CD4-positive, alpha-beta T cell (primary cell): ENCODE measurements around the gene BANF1. TPM values are rescaled to one million over a fixed set of nuclear protein-coding genes. Genes with fewer than 3 reads are reported as not detected.

Source experiments
- ATAC-seq: fragments of 200-7000 bp; cut with Tn5 transposase; one replicate; pipeline ENCODE4 v1.10.0; 2022; ENCODE audit warnings: mild to moderate bottlenecking; ENCODE audit not compliant: poor library complexity
- CTCF ChIA-PET: fragments of 350-600 bp; sonication (Branson Sonifier 250); formaldehyde crosslinking; loops from one replicate; lab custom pipeline; 2021; ENCODE audit warnings: antibody characterized with exemption, inconsistent platforms; lab: Charles Lee
- POLR2A ChIA-PET: fragments of 350-600 bp; sonication (Branson Sonifier 250); formaldehyde crosslinking; loops from one replicate; lab custom pipeline; 2021; ENCODE audit warnings: antibody characterized with exemption, inconsistent platforms; lab: Charles Lee
- DNase-seq, 14 experiments: peaks; one replicate each; pipeline ENCODE4 v3.0.0-alpha.2; 2013 to 2020; ENCODE audit warnings: mixed read lengths in 2 of 14
- H3K27ac ChIP-seq, 2 donors: one replicate each; pipeline versions ENCODE4 v1.5.1 to v1.7.0; 2013; ENCODE audit warnings: low read length in 2 of 2, low read depth in 1 of 2, mild to moderate bottlenecking in 1 of 2
- H3K27me3 ChIP-seq, 2 experiments: 1 replicate in 1 of 2; 2 replicates in 1 of 2; pipeline versions ENCODE4 v1.6.1 to v1.7.0; 2013; ENCODE audit warnings: low read length in 2 of 2, control low read depth in 1 of 2, mild to moderate bottlenecking in 1 of 2, moderate library complexity in 1 of 2; ENCODE audit not compliant: insufficient read depth in 2 of 2, control insufficient read depth in 1 of 2
- H3K36me3 ChIP-seq: one replicate; pipeline ENCODE4 v1.6.1; 2013; ENCODE audit warnings: low read length, control low read depth; ENCODE audit not compliant: insufficient read depth
- H3K4me1 ChIP-seq: one replicate; pipeline ENCODE4 v1.6.1; 2013; ENCODE audit warnings: low read length, control low read depth; ENCODE audit not compliant: insufficient read depth
- H3K4me3 ChIP-seq: one replicate; pipeline ENCODE4 v1.5.1; 2013; ENCODE audit warnings: mild to moderate bottlenecking, low read length, moderate library complexity
- H3K9me3 ChIP-seq, 2 experiments: 1 replicate in 1 of 2; 2 replicates in 1 of 2; pipeline versions ENCODE4 v1.6.1 to v1.7.0; 2013; ENCODE audit warnings: low read length in 2 of 2, mild to moderate bottlenecking in 2 of 2, control low read depth in 1 of 2, moderate library complexity in 1 of 2; ENCODE audit not compliant: control insufficient read depth in 1 of 2, insufficient read depth in 1 of 2
- H3K27ac Mint-ChIP-seq: one replicate; pipeline ENCODE4 v1.8.0; 2020; ENCODE audit warnings: mixed read lengths
- H3K27me3 Mint-ChIP-seq: one replicate; pipeline ENCODE4 v1.8.0; 2021; ENCODE audit warnings: mixed read lengths
- H3K36me3 Mint-ChIP-seq: one replicate; pipeline ENCODE4 v1.8.0; 2021; ENCODE audit warnings: low read depth, mixed read lengths
- H3K4me1 Mint-ChIP-seq: one replicate; pipeline ENCODE4 v1.8.0; 2021; ENCODE audit warnings: low read depth, mixed read lengths
- H3K4me3 Mint-ChIP-seq: one replicate; pipeline ENCODE4 v1.8.0; 2020; ENCODE audit warnings: mild to moderate bottlenecking, mixed read lengths
- H3K9me3 Mint-ChIP-seq: one replicate; pipeline ENCODE4 v1.8.0; 2020; ENCODE audit warnings: mixed read lengths
- intact Hi-C, 2 experiments: fragments of 100-400 bp; cut with DNase I in 1 of 2; cut with micrococcal nuclease in 1 of 2; formaldehyde crosslinking; loops; one replicate each; pipeline versions ENCODE4 v1.15.1 to v1.9.0; 2023 to 2025; cut with DNase I, micrococcal nuclease
- total RNA-seq, 174 experiments: library from RNA in 2 of 174; stranded (reverse) in 2 of 174; gene quantifications; one replicate each; pipeline ENCODE4 v1.2.3 and lab custom pipeline; 2021 to 2026
- TF ChIP-seq, protein P1 (sequence below): fragments of 200-600 bp; IDR thresholded peaks from one replicate; pipeline ENCODE4 v1.8.0; 2022; ENCODE audit warnings: antibody characterized with exemption, mild to moderate bottlenecking

The BANF1 gene
- total RNA-seq, 2 experiments from 2014 or later, result 21.3 to 22.3 TPM

DNA sequence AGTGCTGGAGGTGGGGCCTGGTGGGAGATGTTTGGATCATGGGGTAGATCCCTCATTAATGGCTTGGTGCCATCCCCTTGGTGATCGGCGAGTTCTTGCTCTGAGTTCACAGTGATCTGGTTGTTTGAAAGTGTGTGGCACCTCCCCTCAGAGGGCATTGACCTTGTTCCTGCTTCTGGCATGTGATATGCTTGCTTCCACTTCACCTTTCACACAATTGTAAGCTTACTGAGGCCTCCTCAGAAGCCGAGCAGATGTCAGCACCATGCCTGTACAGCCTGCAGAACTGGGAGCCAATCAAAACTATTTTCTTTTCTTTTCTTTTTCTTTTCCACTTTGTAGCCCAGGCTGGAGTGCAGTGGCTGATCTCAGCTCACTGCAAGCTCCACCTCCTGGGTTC is 35.0 kb downstream of the BANF1 start:
- Histone ChIP-seq H3K27ac (no peak overlapping the region), H3K4me1 (no peaks in the 10 kb centered on the region), H3K4me3 (no peak overlapping the region), H3K9me3 (no peaks in the 10 kb centered on the region), H3K36me3 (no peaks in the 10 kb centered on the region), H3K27me3 (peaks cover 0 to 6% of the 10 kb centered on the region in 2 experiments)
- ATAC-seq (no peak), DNase-seq (no peak)
- H3K36me3 Mint-ChIP-seq, result no peaks in the 10 kb centered on the region
- ChIA-PET CTCF (no interaction called here), POLR2A (no interaction called here)
- H3K27ac Mint-ChIP-seq, result no peak overlapping the region
- H3K4me1 Mint-ChIP-seq, result no peaks in the 10 kb centered on the region
- H3K4me3 Mint-ChIP-seq, result no peak overlapping the region
- TF ChIP-seq, protein P1, sequence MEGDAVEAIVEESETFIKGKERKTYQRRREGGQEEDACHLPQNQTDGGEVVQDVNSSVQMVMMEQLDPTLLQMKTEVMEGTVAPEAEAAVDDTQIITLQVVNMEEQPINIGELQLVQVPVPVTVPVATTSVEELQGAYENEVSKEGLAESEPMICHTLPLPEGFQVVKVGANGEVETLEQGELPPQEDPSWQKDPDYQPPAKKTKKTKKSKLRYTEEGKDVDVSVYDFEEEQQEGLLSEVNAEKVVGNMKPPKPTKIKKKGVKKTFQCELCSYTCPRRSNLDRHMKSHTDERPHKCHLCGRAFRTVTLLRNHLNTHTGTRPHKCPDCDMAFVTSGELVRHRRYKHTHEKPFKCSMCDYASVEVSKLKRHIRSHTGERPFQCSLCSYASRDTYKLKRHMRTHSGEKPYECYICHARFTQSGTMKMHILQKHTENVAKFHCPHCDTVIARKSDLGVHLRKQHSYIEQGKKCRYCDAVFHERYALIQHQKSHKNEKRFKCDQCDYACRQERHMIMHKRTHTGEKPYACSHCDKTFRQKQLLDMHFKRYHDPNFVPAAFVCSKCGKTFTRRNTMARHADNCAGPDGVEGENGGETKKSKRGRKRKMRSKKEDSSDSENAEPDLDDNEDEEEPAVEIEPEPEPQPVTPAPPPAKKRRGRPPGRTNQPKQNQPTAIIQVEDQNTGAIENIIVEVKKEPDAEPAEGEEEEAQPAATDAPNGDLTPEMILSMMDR, result no peak
- peaks cover 6% of the 10 kb centered on the region for H3K27me3 Mint-ChIP-seq
- no peaks in the 10 kb centered on the region for H3K9me3 Mint-ChIP-seq
- intact Hi-C loops, result no loop called here

DNA sequence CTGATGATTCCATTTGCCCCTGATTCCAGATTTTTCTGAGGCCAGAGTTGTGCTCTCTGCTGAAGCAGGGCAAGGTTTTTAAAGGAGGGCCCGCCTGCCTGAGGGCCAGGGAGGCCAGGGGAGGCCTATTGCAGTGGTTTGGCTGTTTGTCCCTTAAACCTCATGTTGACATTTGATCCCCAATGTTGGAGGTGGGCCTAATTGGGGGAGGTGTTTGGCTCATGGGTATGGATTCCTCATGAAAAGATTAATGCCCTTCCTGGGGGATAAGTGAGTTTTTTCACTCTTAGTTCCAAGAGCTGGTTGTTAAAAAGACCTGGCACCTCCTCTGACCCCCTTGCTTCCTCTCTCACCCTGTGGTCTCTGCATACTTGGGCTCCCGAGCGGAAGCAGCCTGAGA is 37.5 kb downstream of the BANF1 start:
- H3K27me3 ChIP-seq, result peaks cover 0 to 6% of the 10 kb centered on the region in 2 experiments
- peaks cover 4% of the 10 kb centered on the region for H3K4me1 Mint-ChIP-seq
- ATAC-seq, result no peak
- H3K36me3 ChIP-seq, result no peaks in the 10 kb centered on the region
- no peak overlapping the region for H3K4me3 ChIP-seq
- DNase-seq, result no peak
- no peaks in the 10 kb centered on the region for H3K36me3 Mint-ChIP-seq
- no peak overlapping the region for H3K27ac Mint-ChIP-seq
- no peaks in the 10 kb centered on the region for H3K9me3 Mint-ChIP-seq
- ChIA-PET CTCF (no interaction called here), POLR2A (no interaction called here)
- intact Hi-C loops, result loop anchor here in 1 of 2 experiments (10.0 kb wide), 1 partner anchor 325 kb away; the partner anchor contains the start of gene KAT5
- no peaks in the 10 kb centered on the region for H3K9me3 ChIP-seq
- peaks cover 3% of the 10 kb centered on the region for H3K27me3 Mint-ChIP-seq
- no peak overlapping the region for H3K4me3 Mint-ChIP-seq
- no peak overlapping the region for H3K27ac ChIP-seq
- TF ChIP-seq, protein P1, result no peak
- H3K4me1 ChIP-seq, result peaks cover 3% of the 10 kb centered on the region

DNA sequence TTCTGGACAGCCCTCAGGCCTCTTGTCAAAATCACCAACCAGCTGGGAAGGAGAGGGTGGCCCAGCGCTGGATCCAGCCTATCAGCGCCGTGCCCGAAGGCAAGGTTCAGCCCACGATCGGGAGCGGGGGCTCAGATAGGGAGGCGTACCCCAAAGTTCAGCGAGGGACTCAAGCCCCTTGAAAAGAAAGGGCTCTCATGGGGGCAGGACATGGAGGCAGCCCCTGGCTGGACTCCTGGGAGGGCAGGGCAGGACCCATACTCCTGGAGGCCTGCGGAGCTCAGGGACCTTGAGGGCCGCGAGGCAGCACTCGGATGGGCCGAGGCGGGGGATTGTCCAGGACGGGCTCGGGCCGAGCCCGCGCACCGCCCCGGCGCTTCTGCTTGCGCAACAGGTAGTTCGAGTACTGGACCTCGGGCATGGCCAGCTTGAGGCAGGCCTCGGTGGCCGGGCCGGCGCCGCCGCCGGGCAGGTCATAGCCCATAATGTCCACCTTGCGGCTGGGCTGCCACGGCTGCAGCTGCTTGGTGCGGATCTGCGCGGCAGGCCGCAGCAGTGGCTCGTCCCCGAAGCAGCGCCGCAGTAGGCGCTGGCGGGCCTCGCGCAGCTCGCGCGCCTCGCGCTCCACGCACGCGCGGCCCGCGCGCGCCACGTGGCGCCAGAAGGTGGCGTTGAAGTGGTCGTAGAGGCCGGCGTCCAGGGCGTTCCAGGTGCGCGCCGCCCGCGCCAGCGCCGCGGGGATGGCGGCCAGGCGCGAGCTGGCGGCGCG is 40.1 kb downstream of the BANF1 start:
- no peak overlapping the region for H3K27ac ChIP-seq
- no peaks in the 10 kb centered on the region for H3K36me3 ChIP-seq
- peaks cover 13% of the 10 kb centered on the region for H3K4me1 ChIP-seq
- DNase-seq (peak in 1 of 14 experiments; percentile 31), ATAC-seq (no peak)
- TF ChIP-seq, protein P1, result no peak
- H3K27me3 ChIP-seq, result no peaks in the 10 kb centered on the region
- no peak overlapping the region for H3K4me3 ChIP-seq
- no peaks in the 10 kb centered on the region for H3K9me3 ChIP-seq
- Mint-ChIP-seq H3K4me1 (peaks cover 11% of the 10 kb centered on the region), H3K36me3 (no peaks in the 10 kb centered on the region), H3K9me3 (no peaks in the 10 kb centered on the region), H3K4me3 (no peak overlapping the region), H3K27ac (no peak overlapping the region), H3K27me3 (no peaks in the 10 kb centered on the region)
- POLR2A ChIA-PET, result no interaction called here
- CTCF ChIA-PET, result no interaction called here
- intact Hi-C loops, result loop anchor here in 1 of 2 experiments (10.0 kb wide), 1 partner anchor 328 kb away; the partner anchor contains the start of gene KAT5
